Sigmoid colon (tissue), 3 donors: Measurements from ENCODE around the gene EEF1E1.

Source experiments
- CTCF ChIP-seq, 4 experiments: fragments of 450-650 bp in 3 of 4; fragments of 200-600 bp in 1 of 4; IDR thresholded peaks; one replicate each; pipeline ENCODE4 v1.5.1; 2016 to 2019; ENCODE audit warnings: antibody characterized with exemption in 4 of 4, mild to moderate bottlenecking in 3 of 4, moderate library complexity in 2 of 4
- POLR2A ChIP-seq, 2 donors: fragments of 450-650 bp; IDR thresholded peaks; one replicate each; pipeline ENCODE4 v1.6.1; 2016; ENCODE audit warnings: antibody characterized with exemption in 2 of 2, mild to moderate bottlenecking in 2 of 2, moderate library complexity in 2 of 2

GRCh38 chr6:8084586-8084985 is 17.8 kb downstream of the EEF1E1 start:
- TF ChIP-seq CTCF (IDR thresholded peaks at IDR 0.05) (no peak), POLR2A (IDR thresholded peaks at IDR 0.05) (no peak)
